ENCODE data around the gene FBXO17. TPM values are rescaled to one million over a fixed set of nuclear protein-coding genes. Genes with fewer than 3 reads are reported as not detected.

Gene FBXO17
- total RNA-seq = 16.1 and 19.0 TPM in 2 replicates

GRCh38 chr19:38975214-38975860 lies at the start of gene FBXO17:
Gene FBXO17 (minus strand): TSS chr19:38975742. CDS start chr19:38950319, 25,423 bp downstream.

GRCh38 chr19:38930776-38931520 lies 44.6 kb downstream of the FBXO17 start, which contains the start of gene MRPS12:
Gene MRPS12 (plus strand): TSS chr19:38930944. CDS start chr19:38931295, 351 bp downstream.

GRCh38 chr19:38929929-38930775 lies 45.4 kb downstream of the FBXO17 start, which contains the start of gene SARS2:
Gene SARS2 (minus strand): TSS chr19:38930763. CDS start chr19:38930736, 27 bp downstream.

GRCh38 chr19:38899447-38900201 lies 75.9 kb downstream of the FBXO17 start, which contains the start of the genes NFKBIB and SIRT2:
Gene NFKBIB (plus strand): TSS chr19:38899969. CDS start chr19:38900033, 64 bp downstream.
Gene SIRT2 (minus strand): TSS chr19:38899618. CDS start chr19:38899521, 97 bp downstream.

Other genes with a start within 250 kb of the FBXO17 start
- 7.4 and 8.9 TPM in 2 replicates for gene CAPN12, start 231.3 kb downstream of the FBXO17 start, total RNA-seq
- gene LGALS7, start 202.2 kb downstream of the FBXO17 start, total RNA-seq = 6.5 and 26.0 TPM in 2 replicates
- 222 and 322 TPM in 2 replicates for gene LGALS7B, start 186.5 kb downstream of the FBXO17 start, total RNA-seq
- gene LGALS4, start 162.8 kb downstream of the FBXO17 start, total RNA-seq = 0.35 TPM in 1 of 2 replicates, not detected in the other
- 61.8 and 77.0 TPM in 2 replicates for gene ECH1, start 143.9 kb downstream of the FBXO17 start, total RNA-seq
- gene HNRNPL, start 125.8 kb downstream of the FBXO17 start, total RNA-seq = 252 and 264 TPM in 2 replicates
- 5.8 and 6.6 TPM in 2 replicates for gene RINL, start 97.5 kb downstream of the FBXO17 start, total RNA-seq
- gene SIRT2, start 76.1 kb downstream of the FBXO17 start, total RNA-seq = 65.5 and 74.5 TPM in 2 replicates
- gene NFKBIB, start 75.8 kb downstream of the FBXO17 start, total RNA-seq = 27.9 and 28.5 TPM in 2 replicates
- not detected in 2 replicates for gene CCER2, start 63.6 kb downstream of the FBXO17 start, total RNA-seq
- gene SARS2, start 45.0 kb downstream of the FBXO17 start, total RNA-seq = 30.8 and 31.2 TPM in 2 replicates
- 77.9 and 86.5 TPM in 2 replicates for gene MRPS12, start 44.8 kb downstream of the FBXO17 start, total RNA-seq
- gene FBXO27, start 56.8 kb upstream of the FBXO17 start, total RNA-seq = 9.2 and 11.9 TPM in 2 replicates
- 1.4 and 1.8 TPM in 2 replicates for gene ACP7, start 108.6 kb upstream of the FBXO17 start, total RNA-seq
- 28.1 and 29.4 TPM in 2 replicates for gene PAK4, start 150.0 kb upstream of the FBXO17 start, total RNA-seq
- gene NCCRP1, start 221.2 kb upstream of the FBXO17 start, total RNA-seq = 38.0 and 41.0 TPM in 2 replicates
- not detected in 2 replicates for gene SYCN, start 228.5 kb upstream of the FBXO17 start, total RNA-seq

All from airway epithelial cell (primary cell).